ENCODE measurements around the gene LGALS9.

- TF ChIP-seq EZH2phosphoT487 (IDR thresholded peaks at IDR 0.05; ENCODE audit: insufficient read depth, low read depth), result no peak
- TF ChIP-seq EZH2 (IDR thresholded peaks at IDR 0.05; ENCODE audit: insufficient read depth, poor library complexity, severe bottlenecking), result no peak
Observed at GRCh38 chr17:27657620-27658019, 26.6 kb downstream of the LGALS9 start.
